T1000 (cell line): ENCODE measurements around the gene STK24.

Experiments used
- DNase-seq: peaks from one replicate; lab custom pipeline; 2025; ENCODE audit warnings: mixed read lengths; lab: John Stamatoyannopoulos, UW

Gene STK24

DNA sequence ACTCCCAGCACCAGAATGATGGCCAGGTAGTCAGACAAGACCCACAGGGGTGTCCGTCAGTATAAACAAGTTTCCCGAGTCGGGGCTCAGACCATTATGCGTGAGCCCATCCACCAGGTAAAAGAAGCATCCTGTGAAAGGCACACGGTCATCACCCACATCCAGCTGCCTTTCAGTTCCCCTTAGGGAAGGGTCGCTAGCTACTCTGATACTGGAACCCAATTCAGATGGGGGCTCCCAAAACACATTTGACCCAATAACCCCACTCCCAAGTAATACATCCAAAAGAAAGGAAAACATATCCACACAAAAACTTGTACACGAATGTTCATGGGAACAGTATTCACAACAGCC lies 66.8 kb downstream of the STK24 start:
- no peak for DNase-seq

GRCh38 chr13:98509271-98510155 lies 67.4 kb downstream of the STK24 start:
- DNase-seq, result peak; percentile 11

- DNase-seq, result no peak
Measured at GRCh38 chr13:98508685-98509084, 68.2 kb downstream of the STK24 start.

GRCh38 chr13:98508280-98508679 lies 68.6 kb downstream of the STK24 start:
- DNase-seq, result no peak

DNA sequence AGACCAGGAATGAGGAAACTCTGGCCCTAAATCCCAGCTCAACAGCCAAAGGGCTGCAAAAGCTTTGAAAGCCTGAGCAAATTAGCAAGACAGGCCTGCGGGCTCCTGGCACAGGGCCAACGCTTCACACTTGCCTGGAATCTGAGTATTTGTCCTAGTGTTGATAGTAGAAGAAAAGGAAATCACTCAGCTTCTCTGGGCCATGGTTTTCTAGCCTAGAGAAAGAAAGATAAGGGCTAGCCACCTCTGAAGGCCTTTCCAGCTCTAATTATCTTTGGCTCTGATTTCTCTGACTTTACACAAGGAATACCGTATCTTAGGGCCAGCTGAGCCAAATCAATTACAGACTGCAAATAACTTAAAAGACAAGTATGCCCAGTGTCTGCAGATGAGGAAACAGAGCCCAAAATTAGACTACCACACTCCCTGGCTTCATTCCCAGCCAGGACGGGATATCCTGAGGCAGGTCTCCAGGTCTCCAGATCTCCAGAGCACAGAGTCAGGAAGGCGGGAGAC lies 69.6 kb downstream of the STK24 start:
- DNase-seq, result no peak

DNA sequence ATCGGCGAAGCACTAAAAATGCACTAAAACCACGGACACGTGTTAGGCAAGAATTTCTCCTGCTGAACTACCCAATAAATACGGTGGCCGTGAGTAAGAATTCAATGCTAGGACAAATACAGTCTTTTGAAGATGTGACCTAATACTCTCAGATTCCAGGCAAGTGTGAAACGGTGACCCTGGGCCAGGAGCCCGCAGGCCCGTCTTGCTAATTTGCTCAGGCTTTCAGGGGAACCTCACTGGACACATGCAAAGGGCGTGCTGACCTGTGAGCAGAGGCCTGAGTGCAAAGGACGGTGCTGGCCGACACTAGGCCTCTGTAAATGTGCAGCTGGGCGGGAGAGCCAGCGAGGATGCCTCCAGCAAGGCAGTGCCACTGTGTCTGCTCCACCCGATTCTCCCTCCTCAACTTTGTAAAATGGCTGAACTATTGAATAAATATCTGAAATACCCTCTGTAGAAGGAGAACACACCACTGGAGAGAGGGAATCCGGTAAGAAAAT lies 70.1 kb downstream of the STK24 start:
- DNase-seq, result no peak

DNA sequence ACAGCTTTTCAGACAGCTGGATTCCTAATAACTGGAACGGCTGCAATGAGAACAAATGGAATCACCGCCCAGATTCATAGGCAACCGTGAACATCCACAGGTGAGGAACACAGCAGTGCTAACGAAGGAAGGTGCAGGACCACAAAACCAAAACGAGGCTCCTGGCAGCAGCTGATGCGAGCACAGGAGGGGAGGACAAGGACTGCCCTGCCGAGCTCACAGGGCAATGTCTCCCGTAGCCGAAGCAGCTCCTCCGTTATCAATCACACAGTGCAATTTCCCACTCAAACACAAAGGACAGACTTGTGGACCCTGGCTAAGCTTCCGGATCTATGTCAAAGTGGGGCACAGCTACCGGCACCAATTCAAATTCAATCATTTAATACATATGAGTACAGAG lies 70.6 kb downstream of the STK24 start:
- no peak for DNase-seq

GRCh38 chr13:98505217-98505616 lies 71.7 kb downstream of the STK24 start:
- DNase-seq, result no peak

GRCh38 chr13:98504371-98504963 lies 72.4 kb downstream of the STK24 start:
- no peak for DNase-seq

DNA sequence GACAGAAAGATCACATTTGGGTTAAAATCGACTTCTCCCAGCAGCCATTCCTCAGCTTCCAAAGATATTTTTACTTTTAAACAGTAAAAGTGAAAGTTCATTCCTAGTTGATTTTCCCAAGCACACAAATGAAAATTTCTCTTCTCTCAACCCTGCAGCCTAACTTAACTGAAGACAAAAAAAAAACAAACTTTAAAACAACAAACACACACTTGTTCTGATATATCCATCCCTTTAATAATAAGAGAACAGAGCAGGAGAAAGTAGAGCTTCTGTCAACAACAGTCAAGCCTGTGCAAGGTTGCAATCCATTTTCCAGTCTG lies 72.9 kb downstream of the STK24 start:
- DNase-seq, result no peak

- no peak for DNase-seq
Measured at GRCh38 chr13:98503175-98504028, 73.5 kb downstream of the STK24 start.

GRCh38 chr13:98500963-98501421 lies 75.9 kb downstream of the STK24 start:
- DNase-seq, result no peak

DNA sequence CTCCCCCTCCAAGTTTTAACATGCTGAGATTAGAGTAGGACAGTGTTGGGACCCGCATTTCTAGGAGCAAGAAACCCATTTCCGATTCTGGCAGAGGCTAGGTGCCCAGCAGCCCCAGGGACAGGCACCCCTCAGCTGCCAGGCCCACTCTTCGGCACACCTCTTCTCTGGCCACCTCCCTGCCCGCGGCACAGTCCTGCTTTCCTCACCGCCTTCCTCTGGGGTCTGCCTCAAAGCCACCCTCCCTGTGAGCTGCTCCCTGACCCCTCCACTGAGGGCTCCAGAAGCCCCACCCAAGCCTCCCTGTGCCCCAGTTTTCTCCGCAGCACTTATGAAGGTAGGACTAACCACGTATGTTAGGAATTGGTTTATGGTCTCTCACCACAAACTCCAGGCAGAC lies 79.9 kb downstream of the STK24 start:
- DNase-seq, result no peak

DNA sequence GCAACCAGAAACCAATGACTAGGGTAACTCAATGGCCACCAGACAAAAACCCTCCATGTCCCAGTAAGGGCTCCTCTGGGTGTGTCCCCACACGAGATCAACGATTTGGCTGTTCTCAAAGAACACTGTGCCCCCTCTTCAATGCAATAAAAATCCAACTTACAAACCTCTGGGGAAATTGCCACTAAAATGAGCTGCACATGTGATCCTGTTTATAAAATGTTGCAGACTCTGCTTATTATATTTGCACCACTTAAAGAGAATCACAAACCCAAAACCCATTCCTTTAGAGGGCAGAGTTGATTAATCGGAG lies 80.5 kb downstream of the STK24 start:
- no peak for DNase-seq

- peak; percentile 50 for DNase-seq
Measured at GRCh38 chr13:98495627-98496478, 81.1 kb downstream of the STK24 start.

- no peak for DNase-seq
Measured at GRCh38 chr13:98494769-98495168, 82.1 kb downstream of the STK24 start.

DNA sequence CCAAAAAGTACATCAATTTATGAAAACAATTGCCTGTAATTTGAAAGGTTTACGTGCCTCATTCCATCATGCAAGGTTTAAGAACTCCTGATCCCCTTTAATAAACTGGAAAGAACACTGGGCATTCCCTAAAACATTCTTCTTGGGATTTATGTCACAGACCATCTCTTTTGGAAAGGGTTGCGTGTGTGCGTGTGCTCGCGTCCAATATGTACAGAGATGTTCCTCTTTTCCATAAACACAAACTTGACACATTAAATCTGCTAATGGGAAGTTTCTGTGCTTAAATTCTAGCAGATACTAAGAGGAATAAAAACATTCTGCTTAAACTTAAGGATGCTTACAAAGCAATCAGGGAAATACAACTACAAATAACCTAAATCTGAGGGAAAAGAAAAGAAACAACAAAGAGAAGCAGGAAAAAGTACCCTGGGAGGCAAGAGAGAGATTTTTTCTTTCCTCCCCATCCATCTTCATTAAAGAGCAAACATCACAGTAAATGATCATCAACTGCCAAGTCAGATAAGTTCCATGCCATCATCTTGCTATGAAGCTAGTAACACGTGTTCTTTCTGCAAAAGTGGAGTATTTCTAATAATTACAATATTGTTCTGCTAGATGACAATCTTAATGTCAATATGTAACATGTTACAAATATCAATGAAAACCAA lies 83.7 kb downstream of the STK24 start:
- DNase-seq, result no peak

DNA sequence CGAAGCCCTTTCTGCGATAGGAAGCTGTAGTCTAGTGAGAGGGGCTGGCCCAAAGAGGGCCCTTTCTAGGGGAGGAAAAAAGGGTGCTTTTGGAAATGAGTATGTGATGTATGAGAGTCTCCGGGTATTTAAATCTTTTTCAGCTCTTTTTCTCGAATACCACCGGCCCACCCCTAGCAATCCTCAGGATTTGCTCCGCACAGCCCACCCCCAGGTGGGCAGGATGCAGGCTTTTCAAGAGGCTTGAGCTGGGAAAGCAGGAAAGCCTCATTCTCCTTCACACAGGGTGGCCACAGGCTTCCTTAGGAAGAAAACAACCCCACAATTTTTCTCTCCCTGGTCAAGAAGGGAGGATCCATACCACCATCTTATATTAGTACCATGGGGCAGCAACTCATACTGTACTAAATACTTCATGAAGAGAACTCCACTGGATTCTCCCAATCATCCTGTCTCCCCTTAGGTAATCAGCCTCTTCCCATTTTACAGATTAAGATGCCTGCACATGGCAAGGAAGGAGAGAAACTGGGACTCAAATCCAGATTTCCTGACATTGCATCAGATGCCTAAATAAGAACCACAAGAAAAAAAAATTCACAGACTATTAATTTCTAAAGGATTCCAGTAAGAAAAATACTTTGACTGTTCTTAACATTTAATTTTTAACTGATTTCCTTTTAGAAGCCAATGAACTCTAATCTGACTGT lies 84.4 kb downstream of the STK24 start:
- no peak for DNase-seq

- DNase-seq, result no peak
Measured at GRCh38 chr13:98490866-98491265, 86.0 kb downstream of the STK24 start.

DNA sequence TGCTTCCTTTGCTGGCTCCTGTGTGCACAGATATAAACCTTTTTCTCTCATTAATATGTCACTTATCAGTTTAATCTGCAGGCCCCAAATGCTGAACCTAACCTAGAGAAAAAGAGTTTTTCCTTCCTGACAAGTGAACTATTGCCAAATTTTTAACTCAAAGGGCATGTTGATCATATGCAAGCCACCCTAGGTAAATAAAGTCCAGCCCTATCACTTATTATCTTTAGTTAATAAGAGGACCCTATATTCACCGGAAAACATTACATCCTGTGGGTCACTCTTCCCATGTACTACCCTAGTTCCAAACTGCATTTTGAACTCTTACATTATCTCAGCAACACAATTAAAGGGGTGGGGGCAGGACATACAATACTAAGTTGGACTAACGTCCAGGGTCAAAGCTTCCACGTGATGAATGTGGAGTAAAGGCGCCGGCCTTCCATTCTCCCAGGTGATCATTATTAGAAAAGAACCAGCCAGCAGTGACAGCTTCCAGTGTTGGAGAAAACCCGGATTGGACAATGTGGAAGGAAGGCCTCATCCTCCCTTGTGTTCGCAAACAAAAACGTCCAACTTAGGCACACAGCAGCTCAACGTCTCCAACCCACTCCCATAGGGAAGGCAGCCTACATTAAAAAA lies 86.6 kb downstream of the STK24 start:
- no peak for DNase-seq
